Endodermal cell (in vitro differentiated cells): ENCODE measurements around the gene PRR5. TPM values are rescaled to one million over a fixed set of nuclear protein-coding genes. Genes with fewer than 3 reads are reported as not detected.
"Not testable (repeated sequence)": the region's sequence is repeated elsewhere in the genome, so short reads cannot be mapped to it uniquely, and the experiment has no call there.

ENCODE experiments used
- DNase-seq: peaks from one replicate; pipeline ENCODE4 v3.0.0-alpha.2; 2017
- H3K27ac ChIP-seq: 2 replicates; pipeline ENCODE4 v1.5.1; 2013; ENCODE audit warnings: mild to moderate bottlenecking, low read depth, low read length, moderate library complexity
- H3K27me3 ChIP-seq: 2 replicates; pipeline ENCODE4 v1.6.1; 2013; ENCODE audit warnings: mild to moderate bottlenecking, low read length, moderate library complexity; ENCODE audit not compliant: insufficient read depth, control insufficient read depth, poor library complexity, severe bottlenecking
- H3K36me3 ChIP-seq: 2 replicates; pipeline ENCODE4 v1.7.0; 2013; ENCODE audit warnings: mild to moderate bottlenecking, low read length, moderate library complexity; ENCODE audit not compliant: control insufficient read depth, insufficient read depth
- H3K4me1 ChIP-seq: one replicate; pipeline ENCODE4 v1.7.0; 2013; ENCODE audit warnings: low read length; ENCODE audit not compliant: control insufficient read depth, insufficient read depth
- H3K4me3 ChIP-seq: 2 replicates; pipeline ENCODE4 v1.5.1; 2013; ENCODE audit warnings: mild to moderate bottlenecking, low read length, moderate library complexity
- H3K9ac ChIP-seq: 2 replicates; pipeline ENCODE4 v1.6.1; 2013; ENCODE audit warnings: mild to moderate bottlenecking, low read length, moderate library complexity; ENCODE audit not compliant: poor library complexity, severe bottlenecking; ENCODE audit errors: extremely low read depth
- H3K9me3 ChIP-seq: 2 replicates; pipeline ENCODE4 v1.6.1; 2013; ENCODE audit warnings: mild to moderate bottlenecking, low read length, moderate library complexity; ENCODE audit not compliant: control insufficient read depth
- H3K27ac Mint-ChIP-seq: 2 replicates; pipeline ENCODE4 v1.8.0; 2020; ENCODE audit warnings: mixed read lengths
- H3K27me3 Mint-ChIP-seq: 2 replicates; pipeline ENCODE4 v1.8.0; 2021; ENCODE audit warnings: mild to moderate bottlenecking, mixed read lengths; ENCODE audit not compliant: insufficient read depth
- H3K36me3 Mint-ChIP-seq: 2 replicates; pipeline ENCODE4 v1.8.0; 2020; ENCODE audit warnings: low read depth, mixed read lengths
- H3K4me1 Mint-ChIP-seq: 2 replicates; pipeline ENCODE4 v1.8.0; 2020; ENCODE audit warnings: mixed read lengths
- H3K4me3 Mint-ChIP-seq: 2 replicates; pipeline ENCODE4 v1.8.0; 2020; ENCODE audit warnings: mild to moderate bottlenecking, moderate library complexity, mixed read lengths
- H3K9me3 Mint-ChIP-seq: 2 replicates; pipeline ENCODE4 v1.8.0; 2020; ENCODE audit warnings: mild to moderate bottlenecking, mixed read lengths
- CTCF ChIP-seq: fragments of 200-600 bp; sonication (generic); conservative IDR thresholded peaks from 2 replicates; pipeline ENCODE4 v1.5.0; 2021; ENCODE audit warnings: antibody characterized with exemption, mild to moderate bottlenecking
- WGBS, 2 experiments: methylation state at CpG; one replicate each; pipeline versions ENCODE4 v1.1.5 to v1.1.7; 2013; ENCODE audit warnings: missing lambda C conversion rate in 2 of 2, mixed read lengths in 1 of 2; ENCODE audit not compliant: insufficient coverage in 1 of 2, insufficient read length in 1 of 2; 5-methylcytosine and 5-hydroxymethylcytosine counted together
- long read RNA-seq, 4 experiments: library from polyadenylated mRNA in 2 of 4; library from RNA in 1 of 4; library from capped mRNA in 1 of 4; stranded (forward) in 3 of 4; unstranded in 1 of 4; transcript quantifications; one replicate each; pipeline ENCODE4 v2.0.0, GENCODE V29; 2020 to 2021; ENCODE audit warnings: inconsistent platforms in 1 of 4
- polyA plus RNA-seq, 2 experiments: library from polyadenylated mRNA; stranded (reverse); fragments of 50-300 nt; gene quantifications; one replicate each; pipeline ENCODE4 v1.2.3, GENCODE V29; 2013
- total RNA-seq, 2 donors: library from RNA; stranded (reverse); fragmentation: NEBNext Ultra II Directional in 1 of 2; extraction: Animal tissue kit (Norgen Biotek cat#: 25700) in 1 of 2; gene quantifications; 2 replicates in 1 of 2; 3 replicates in 1 of 2; pipeline ENCODE4 v1.2.1, GENCODE V29; 2021

The PRR5 gene
- total RNA-seq: 10 to 100 TPM; 32.0 to 37.2 TPM
- polyA plus RNA-seq (2013, experiment 1 of 2): 13.0 TPM
- polyA plus RNA-seq (2013, experiment 2 of 2): 12.3 TPM
- long read RNA-seq, experiment 1, partial matches to known transcripts: 3 of 15 reads
- long read RNA-seq, experiment 1, other reads (novel, unspliced or antisense): 4 of 15 reads
- long read RNA-seq, experiment 2, transcript PRR5-202 (8 exons, 1,878 nt): major isoform, 20 of 67 reads
- long read RNA-seq, experiment 2, transcript PRR5-216 (9 exons, 1,843 nt): minor isoform, 14 of 67 reads
- long read RNA-seq, experiment 2, partial matches to known transcripts: 6 of 67 reads
- long read RNA-seq, experiment 2, other reads (novel, unspliced or antisense): 22 of 67 reads
- long read RNA-seq, experiment 3, transcript PRR5-202 (8 exons, 1,878 nt): major isoform, 8 of 21 reads
- long read RNA-seq, experiment 3, transcript PRR5-216 (9 exons, 1,843 nt): minor isoform, 6 of 21 reads
- long read RNA-seq, experiment 3, partial matches to known transcripts: 1 of 21 reads
- long read RNA-seq, experiment 3, other reads (novel, unspliced or antisense): 3 of 21 reads
- long read RNA-seq, experiment 4, partial matches to known transcripts: 0 of 1 reads
- long read RNA-seq, experiment 4, other reads (novel, unspliced or antisense): 0 of 1 reads

GRCh38 chr22:44701824-44702478 lies at the start of gene PRR5:
PRR5 (plus strand) TSS chr22:44702204; CDS start chr22:44702475, 271 bp downstream.
- peaks cover 21% of the 10 kb centered on the region for H3K27me3 ChIP-seq
- peaks cover 33% of the 10 kb centered on the region for H3K27me3 Mint-ChIP-seq
- peaks cover 24% of the 10 kb centered on the region for H3K4me1 Mint-ChIP-seq
- peaks cover 16% of the 10 kb centered on the region for H3K4me1 ChIP-seq
- 0 to 3% methylated on average over 4 to 88 of the region's 88 CpGs for WGBS, 2 experiments
- H3K9ac ChIP-seq: peak within 1 kb of the TSS; percentile 70
- peak within 1 kb of the TSS; percentile 13 for H3K27ac Mint-ChIP-seq
- no peaks in the 10 kb centered on the region for H3K9me3 Mint-ChIP-seq
- H3K9me3 ChIP-seq: no peaks in the 10 kb centered on the region
- peak within 1 kb of the TSS; percentile 77 for H3K4me3 ChIP-seq
- no peak for TF ChIP-seq CTCF
- H3K36me3 ChIP-seq: peaks cover 4% of the 10 kb centered on the region
- H3K4me3 Mint-ChIP-seq: peak within 1 kb of the TSS; percentile 70
- H3K27ac ChIP-seq: no peak within 1 kb of the TSS
- peak; percentile 91 for DNase-seq
- H3K36me3 Mint-ChIP-seq: peaks cover 4% of the 10 kb centered on the region

- H3K4me3 ChIP-seq, H3K27ac ChIP-seq, H3K9me3 ChIP-seq, H3K4me1 Mint-ChIP-seq, H3K27me3 Mint-ChIP-seq, H3K4me1 ChIP-seq, H3K9me3 Mint-ChIP-seq, H3K36me3 ChIP-seq, DNase-seq, H3K27me3 ChIP-seq, H3K9ac ChIP-seq, H3K27ac Mint-ChIP-seq, H3K36me3 Mint-ChIP-seq, H3K4me3 Mint-ChIP-seq: not testable (repeated sequence)
- 79 to 80% methylated on average over 1 of the region's 1 CpG for WGBS, 2 experiments
Measured at GRCh38 chr22:44652866-44653265, 49.1 kb upstream of the PRR5 start.

- TF ChIP-seq CTCF: no peak
- peak; percentile 71 for DNase-seq
- H3K27ac ChIP-seq: no peak overlapping the region
- H3K36me3 Mint-ChIP-seq: no peaks in the 10 kb centered on the region
- WGBS, 2 experiments: 76 to 86% methylated on average over 7 to 14 of the region's 14 CpGs
- H3K9me3 ChIP-seq: no peaks in the 10 kb centered on the region
- H3K4me3 Mint-ChIP-seq: no peak overlapping the region
- H3K4me1 ChIP-seq: peaks cover 4% of the 10 kb centered on the region
- H3K9me3 Mint-ChIP-seq: no peaks in the 10 kb centered on the region
- no peak overlapping the region for H3K9ac ChIP-seq
- H3K4me1 Mint-ChIP-seq: peaks cover 3% of the 10 kb centered on the region
- peaks cover 10% of the 10 kb centered on the region for H3K27me3 Mint-ChIP-seq
- H3K4me3 ChIP-seq: no peak overlapping the region
- no peaks in the 10 kb centered on the region for H3K36me3 ChIP-seq
- H3K27ac Mint-ChIP-seq: no peak overlapping the region
- no peaks in the 10 kb centered on the region for H3K27me3 ChIP-seq
Measured at GRCh38 chr22:44658311-44658953, 43.6 kb upstream of the PRR5 start.
